Smooth muscle cell (in vitro differentiated cells): Measurements from ENCODE around the gene PUM2. TPM values are rescaled to one million over a fixed set of nuclear protein-coding genes. Genes with fewer than 3 reads are reported as not detected.

Source experiments
- DNase-seq: peaks from one replicate; lab custom pipeline; 2025; ENCODE audit not compliant: unreplicated experiment; lab: John Stamatoyannopoulos, UW
- H2AFZ ChIP-seq: fragments of 200-600 bp; sonication (generic); 2 replicates; pipeline ENCODE4 v1.6.0; 2016; ENCODE audit warnings: antibody characterized with exemption, low read depth, mild to moderate bottlenecking
- H3F3A ChIP-seq: fragments of 200-600 bp; sonication (generic); 2 replicates; pipeline ENCODE4 v1.6.0; 2017; ENCODE audit warnings: antibody characterized with exemption, low read depth
- H3K27ac ChIP-seq: fragments of 200-600 bp; sonication (generic); 2 replicates; pipeline ENCODE4 v1.5.1; 2016; ENCODE audit warnings: low read depth, mild to moderate bottlenecking
- H3K27me3 ChIP-seq: fragments of 200-600 bp; sonication (generic); 2 replicates; pipeline ENCODE4 v1.6.1; 2016; ENCODE audit warnings: low read depth, mild to moderate bottlenecking
- H3K36me3 ChIP-seq: fragments of 200-600 bp; sonication (generic); 2 replicates; pipeline ENCODE4 v1.5.1; 2016; ENCODE audit warnings: low read depth
- H3K4me1 ChIP-seq: fragments of 200-600 bp; sonication (generic); 2 replicates; pipeline ENCODE4 v1.5.1; 2016; ENCODE audit warnings: low read depth
- H3K4me2 ChIP-seq: fragments of 200-600 bp; sonication (generic); 2 replicates; pipeline ENCODE4 v1.6.0; 2016; ENCODE audit warnings: mild to moderate bottlenecking
- H3K4me3 ChIP-seq: fragments of 200-600 bp; sonication (generic); 2 replicates; pipeline ENCODE4 v1.5.1; 2016; ENCODE audit warnings: mild to moderate bottlenecking
- H3K79me2 ChIP-seq: fragments of 200-600 bp; sonication (generic); 2 replicates; pipeline ENCODE4 v1.6.0; 2016; ENCODE audit warnings: low read depth, mild to moderate bottlenecking
- H3K9ac ChIP-seq: fragments of 200-600 bp; sonication (generic); 2 replicates; pipeline ENCODE4 v1.6.0; 2016; ENCODE audit warnings: low read depth
- H3K9me3 ChIP-seq: fragments of 200-600 bp; sonication (generic); replicated peaks from 2 replicates; pipeline ENCODE4 v1.5.1; 2016; ENCODE audit warnings: low read depth
- H4K20me1 ChIP-seq: fragments of 200-600 bp; sonication (generic); 2 replicates; pipeline ENCODE4 v1.6.0; 2016; ENCODE audit warnings: low read depth
- WGBS: methylation state at CpG from one replicate; pipeline ENCODE4 v1.1.7; 2016; ENCODE audit warnings: low lambda C conversion rate; 5-methylcytosine and 5-hydroxymethylcytosine counted together
- polyA plus RNA-seq: library from polyadenylated mRNA; unstranded; fragments of >200 nt; fragmentation: Nextera tagmentation; extraction: Ambion mirVana; gene quantifications from 2 replicates; pipeline ENCODE4 v1.2.1, GENCODE V29; 2016
- total RNA-seq: library from RNA; depleted of rRNA; stranded (reverse); fragments of >200 nt; gene quantifications from 2 replicates; pipeline ENCODE4 v1.2.3, GENCODE V29; 2014
- TF ChIP-seq, protein P1 (sequence below): fragments of 200-600 bp; sonication (generic); IDR thresholded peaks from 2 replicates; pipeline ENCODE4 v1.5.1; 2017; ENCODE audit warnings: borderline replicate concordance, mild to moderate bottlenecking, antibody characterized with exemption; ENCODE audit not compliant: insufficient read depth, poor library complexity, severe bottlenecking

Gene PUM2
- total and polyA plus RNA-seq, 2 experiments from 2014 or later, result 5.2 to 42.0 TPM

GRCh38 chr2:20349513-20349921, 1.1 kb downstream of the PUM2 start:
- Histone ChIP-seq H3K36me3 (no peaks in the 10 kb centered on the region), H3K9ac (peak overlapping the region; percentile 98), H3K4me2 (peak overlapping the region; percentile 93), H3K27me3 (no peaks in the 10 kb centered on the region), H3K4me3 (peak overlapping the region; percentile 88), H3F3A (peaks cover 5% of the 10 kb centered on the region), H2AFZ (no peak overlapping the region), H3K9me3 (no peaks in the 10 kb centered on the region), H3K27ac (peak overlapping the region; percentile 92), H3K79me2 (peaks cover 59% of the 10 kb centered on the region), H3K4me1 (peaks cover 40% of the 10 kb centered on the region), H4K20me1 (peaks cover 56% of the 10 kb centered on the region)
- TF ChIP-seq, protein P1, sequence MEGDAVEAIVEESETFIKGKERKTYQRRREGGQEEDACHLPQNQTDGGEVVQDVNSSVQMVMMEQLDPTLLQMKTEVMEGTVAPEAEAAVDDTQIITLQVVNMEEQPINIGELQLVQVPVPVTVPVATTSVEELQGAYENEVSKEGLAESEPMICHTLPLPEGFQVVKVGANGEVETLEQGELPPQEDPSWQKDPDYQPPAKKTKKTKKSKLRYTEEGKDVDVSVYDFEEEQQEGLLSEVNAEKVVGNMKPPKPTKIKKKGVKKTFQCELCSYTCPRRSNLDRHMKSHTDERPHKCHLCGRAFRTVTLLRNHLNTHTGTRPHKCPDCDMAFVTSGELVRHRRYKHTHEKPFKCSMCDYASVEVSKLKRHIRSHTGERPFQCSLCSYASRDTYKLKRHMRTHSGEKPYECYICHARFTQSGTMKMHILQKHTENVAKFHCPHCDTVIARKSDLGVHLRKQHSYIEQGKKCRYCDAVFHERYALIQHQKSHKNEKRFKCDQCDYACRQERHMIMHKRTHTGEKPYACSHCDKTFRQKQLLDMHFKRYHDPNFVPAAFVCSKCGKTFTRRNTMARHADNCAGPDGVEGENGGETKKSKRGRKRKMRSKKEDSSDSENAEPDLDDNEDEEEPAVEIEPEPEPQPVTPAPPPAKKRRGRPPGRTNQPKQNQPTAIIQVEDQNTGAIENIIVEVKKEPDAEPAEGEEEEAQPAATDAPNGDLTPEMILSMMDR, result no peak
- 4% methylated on average over 5 of the region's 5 CpGs for WGBS
- DNase-seq, result no peak

- Histone ChIP-seq H3K27me3 (no peaks in the 10 kb centered on the region), H3K4me3 (peak overlapping the region; percentile 88)
- WGBS, result 82% methylated on average over 17 of the region's 17 CpGs
Measured at GRCh38 chr2:20348542-20348941, 2.1 kb downstream of the PUM2 start.

GRCh38 chr2:20346565-20347381, 3.9 kb downstream of the PUM2 start:
- WGBS, result 88% methylated on average over 5 of the region's 5 CpGs
- Histone ChIP-seq H3F3A (peaks cover 5% of the 10 kb centered on the region), H3K27me3 (no peaks in the 10 kb centered on the region), H4K20me1 (peaks cover 84% of the 10 kb centered on the region), H3K4me3 (peak overlapping the region; percentile 19), H3K36me3 (no peaks in the 10 kb centered on the region), H3K4me2 (no peak overlapping the region), H3K9me3 (no peaks in the 10 kb centered on the region), H3K9ac (no peak overlapping the region), H2AFZ (no peak overlapping the region), H3K4me1 (peaks cover 33% of the 10 kb centered on the region), H3K79me2 (peaks cover 87% of the 10 kb centered on the region), H3K27ac (no peak overlapping the region)
- DNase-seq, result no peak
- TF ChIP-seq, protein P1, result no peak

More at GRCh38 chr2:20348542-20348941, 2.1 kb downstream of the PUM2 start:
- Histone ChIP-seq H3K36me3 (no peaks in the 10 kb centered on the region), H3K9me3 (no peaks in the 10 kb centered on the region), H3K9ac (no peak overlapping the region), H3K79me2 (peaks cover 69% of the 10 kb centered on the region), H3F3A (peaks cover 5% of the 10 kb centered on the region), H3K27ac (peak overlapping the region; percentile 92), H3K4me2 (peak overlapping the region; percentile 93), H3K4me1 (peaks cover 40% of the 10 kb centered on the region), H2AFZ (no peak overlapping the region), H4K20me1 (peaks cover 66% of the 10 kb centered on the region)
- TF ChIP-seq, protein P1, result no peak
- DNase-seq, result no peak
